ENCODE results near the gene TRIM65.
"Not testable (repeated sequence)": the region's sequence is repeated elsewhere in the genome, so short reads cannot be mapped to it uniquely, and the experiment has no call there.

Gene TRIM65

GRCh38 chr17:75892556-75893224, 4.1 kb downstream of the TRIM65 start:
- H3K4me3 ChIP-seq (ENCODE audit: control insufficient read depth, low read depth, low read length), result no peak overlapping the region
- TF ChIP-seq CTCF (IDR thresholded peaks at IDR 0.05; ENCODE audit: control insufficient read depth, insufficient read depth, low read depth, low read length, missing control alignments), result no peak
- no peak for DNase-seq (ENCODE audit: low read depth)

DNA sequence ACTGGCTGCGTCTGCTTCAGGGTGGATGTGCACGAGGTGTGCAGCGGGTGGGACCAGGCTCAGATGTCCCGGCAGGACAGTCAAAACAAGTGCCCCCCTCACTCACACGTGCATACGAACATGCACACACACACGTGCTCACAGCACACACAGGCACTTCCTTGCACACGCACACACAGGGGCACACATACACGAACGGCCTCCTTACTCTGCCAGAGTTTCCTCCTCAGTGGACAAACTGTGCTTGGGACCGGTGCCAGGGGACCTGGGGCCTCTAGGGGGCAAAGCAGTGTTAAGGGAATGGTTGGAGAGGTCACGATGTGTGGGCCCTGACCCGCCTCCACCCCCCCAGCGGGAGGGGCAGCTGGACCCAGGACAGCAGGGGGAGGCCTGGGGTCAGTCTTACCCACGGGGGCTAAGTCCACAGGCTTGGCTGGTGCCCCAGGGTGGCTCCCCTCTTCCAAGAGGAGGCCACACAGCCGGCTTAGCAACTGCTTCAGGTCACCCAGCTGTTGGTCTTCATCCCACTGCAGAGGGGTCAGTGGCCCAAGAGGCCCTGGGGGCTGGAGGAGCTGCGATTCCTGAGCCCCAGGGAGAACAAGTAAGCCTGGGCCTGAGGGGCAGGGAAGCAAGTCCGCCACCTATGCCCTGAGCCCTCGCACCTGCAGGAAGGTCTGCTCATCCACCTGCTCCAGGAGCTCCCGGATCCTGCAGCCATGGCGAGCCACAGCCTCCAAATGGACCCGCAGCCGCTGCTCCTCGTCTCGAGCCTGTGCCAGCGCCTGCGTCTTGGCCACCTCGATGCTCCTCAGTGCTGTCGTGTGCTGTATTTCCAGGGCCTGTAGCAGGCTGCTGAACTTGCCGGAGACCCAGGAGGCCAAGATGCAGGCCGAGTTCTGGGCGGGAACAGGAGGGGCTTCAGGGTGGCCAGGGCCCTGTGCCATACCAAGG, 4.9 kb downstream of the TRIM65 start:
- no peak overlapping the region for H3K4me3 ChIP-seq (ENCODE audit: control insufficient read depth, low read depth, low read length)
- TF ChIP-seq CTCF (IDR thresholded peaks at IDR 0.05; ENCODE audit: control insufficient read depth, insufficient read depth, low read depth, low read length, missing control alignments), result no peak
- no peak for DNase-seq (ENCODE audit: low read depth)

- no peak overlapping the region for H3K4me3 ChIP-seq (ENCODE audit: control insufficient read depth, low read depth, low read length)
- no peak for DNase-seq (ENCODE audit: low read depth)
- no peak for TF ChIP-seq CTCF (IDR thresholded peaks at IDR 0.05; ENCODE audit: control insufficient read depth, insufficient read depth, low read depth, low read length, missing control alignments)
Observed at GRCh38 chr17:75891022-75891604, 5.6 kb downstream of the TRIM65 start.

GRCh38 chr17:75889454-75889853, 7.3 kb downstream of the TRIM65 start:
- DNase-seq (ENCODE audit: low read depth), result no peak
- no peak overlapping the region for H3K4me3 ChIP-seq (ENCODE audit: control insufficient read depth, low read depth, low read length)
- TF ChIP-seq CTCF (IDR thresholded peaks at IDR 0.05; ENCODE audit: control insufficient read depth, insufficient read depth, low read depth, low read length, missing control alignments), result no peak

- no peak for DNase-seq (ENCODE audit: low read depth)
- H3K4me3 ChIP-seq (ENCODE audit: control insufficient read depth, low read depth, low read length), result no peak overlapping the region
- no peak for TF ChIP-seq CTCF (IDR thresholded peaks at IDR 0.05; ENCODE audit: control insufficient read depth, insufficient read depth, low read depth, low read length, missing control alignments)
Observed at GRCh38 chr17:75888484-75888883, 8.3 kb downstream of the TRIM65 start.

DNA sequence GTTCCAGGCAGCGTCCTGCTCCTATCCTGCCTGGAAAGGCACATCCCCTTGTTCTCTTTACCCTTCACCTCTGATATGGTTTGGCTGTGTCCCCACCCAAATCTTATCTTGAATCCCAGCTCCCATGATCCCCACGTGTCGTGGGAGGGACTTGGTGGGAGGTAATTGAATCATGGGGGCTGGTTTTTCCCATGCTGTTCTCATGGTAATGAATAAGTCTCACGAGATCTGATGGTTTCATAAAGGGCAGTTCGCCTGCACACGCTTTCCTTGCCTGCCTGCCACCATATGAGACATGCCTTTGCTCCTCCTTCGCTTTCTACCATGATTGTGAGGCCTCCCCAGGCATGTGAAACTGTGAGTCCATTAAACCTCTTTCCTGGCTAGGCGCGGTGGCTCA, 10.9 kb downstream of the TRIM65 start:
- DNase-seq (ENCODE audit: low read depth); H3K4me3 ChIP-seq (ENCODE audit: control insufficient read depth, low read depth, low read length): not testable (repeated sequence)

- no peak for TF ChIP-seq CTCF (IDR thresholded peaks at IDR 0.05; ENCODE audit: control insufficient read depth, insufficient read depth, low read depth, low read length, missing control alignments)
- no peak overlapping the region for H3K4me3 ChIP-seq (ENCODE audit: control insufficient read depth, low read depth, low read length)
- no peak for DNase-seq (ENCODE audit: low read depth)
Observed at GRCh38 chr17:75885431-75885830, 11.3 kb downstream of the TRIM65 start.
